ENCODE data around the gene CMBL. TPM values are rescaled to one million over a fixed set of nuclear protein-coding genes. Genes with fewer than 3 reads are reported as not detected.

Gene CMBL
- total RNA-seq, 1 donor from 2014 or later: 2.2 TPM

DNA sequence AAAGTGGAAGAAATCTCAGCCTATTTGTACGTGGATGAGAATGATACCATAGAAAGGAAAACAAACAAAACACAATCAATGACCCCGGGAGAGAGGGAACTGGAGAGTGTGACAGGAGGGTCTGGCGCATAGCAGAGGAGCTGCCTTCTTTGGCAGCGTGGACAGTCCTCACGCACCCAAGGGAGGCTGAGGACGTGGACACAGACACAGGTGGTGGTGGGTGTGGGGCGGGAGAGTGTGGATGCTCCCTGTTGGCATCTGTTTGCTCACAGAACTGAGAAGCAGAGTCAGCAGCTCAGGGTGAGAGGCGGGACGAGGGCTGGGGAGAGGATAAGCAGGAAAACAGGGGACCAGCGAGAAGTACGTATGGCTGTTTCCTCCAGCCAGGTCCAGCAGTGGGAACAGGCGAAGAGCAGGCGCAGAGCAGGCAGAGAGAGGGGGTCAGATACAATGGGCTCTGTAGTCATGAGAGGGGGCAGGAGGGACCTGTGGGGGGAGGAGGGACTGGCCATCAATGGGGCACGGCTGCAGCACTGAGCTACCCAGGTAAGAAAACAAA is 10.0 kb downstream of the CMBL start:
- Mint-ChIP-seq H3K4me3 (ENCODE audit: unreplicated experiment) (peak overlapping the region; percentile 4), H3K27ac (ENCODE audit: unreplicated experiment) (no peak overlapping the region), H3K27me3 (ENCODE audit: unreplicated experiment) (peaks cover 2% of the 10 kb centered on the region), H3K36me3 (ENCODE audit: unreplicated experiment) (peaks cover 3% of the 10 kb centered on the region), H3K4me1 (ENCODE audit: low read depth, unreplicated experiment) (peaks cover 6% of the 10 kb centered on the region), H3K9me3 (ENCODE audit: unreplicated experiment) (peaks cover 6% of the 10 kb centered on the region)
- peak; percentile 28 for DNase-seq
- no peak for TF ChIP-seq CTCF (IDR thresholded peaks at IDR 0.05; ENCODE audit: partially characterized antibody, unreplicated experiment)

- no peak for DNase-seq
- peaks cover 2% of the 10 kb centered on the region for H3K27me3 Mint-ChIP-seq (ENCODE audit: unreplicated experiment)
- TF ChIP-seq CTCF (IDR thresholded peaks at IDR 0.05; ENCODE audit: partially characterized antibody, unreplicated experiment): no peak
- H3K4me3 Mint-ChIP-seq (ENCODE audit: unreplicated experiment): no peak overlapping the region
- H3K4me1 Mint-ChIP-seq (ENCODE audit: low read depth, unreplicated experiment): peaks cover 6% of the 10 kb centered on the region
- no peak overlapping the region for H3K27ac Mint-ChIP-seq (ENCODE audit: unreplicated experiment)
- peaks cover 3% of the 10 kb centered on the region for H3K36me3 Mint-ChIP-seq (ENCODE audit: unreplicated experiment)
- peaks cover 9% of the 10 kb centered on the region for H3K9me3 Mint-ChIP-seq (ENCODE audit: unreplicated experiment)
Measured at GRCh38 chr5:10295619-10296326, 11.9 kb downstream of the CMBL start.

DNA sequence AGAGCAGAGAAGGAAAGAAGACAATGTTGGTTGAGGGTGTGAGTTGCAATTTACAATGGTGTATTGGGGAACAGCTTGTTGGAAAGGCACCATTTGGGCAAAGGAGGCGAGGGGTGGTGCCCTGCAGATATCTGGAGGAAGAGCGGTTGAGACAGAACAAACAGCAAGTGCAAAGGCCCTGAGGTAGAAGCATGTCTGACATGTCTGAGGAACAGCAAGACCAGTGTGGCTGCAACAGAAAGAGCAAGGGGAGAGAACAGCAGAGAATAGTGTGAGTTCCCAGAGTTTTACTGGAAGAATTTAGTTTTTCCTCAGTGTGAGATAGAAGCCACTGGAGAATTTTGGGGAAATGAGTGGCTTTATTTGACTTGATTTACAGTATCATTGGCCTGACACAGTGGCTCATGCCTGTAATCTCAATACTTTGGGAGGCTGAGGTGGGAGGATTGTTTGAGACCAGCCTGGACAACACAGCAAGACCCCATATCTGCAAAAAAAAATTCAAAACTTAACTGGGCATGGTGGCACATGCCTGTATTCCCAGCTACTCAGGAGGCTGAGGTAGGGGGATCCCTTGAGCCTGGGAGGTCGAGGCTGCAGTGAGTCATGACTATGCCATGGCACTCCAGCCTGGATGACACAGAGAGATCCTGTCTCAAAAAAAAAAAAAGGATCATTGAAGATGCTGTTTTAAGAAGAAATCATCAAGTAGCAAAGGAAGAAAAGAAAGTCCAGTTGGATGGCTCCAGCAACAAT is 13.6 kb downstream of the CMBL start:
- no peak for TF ChIP-seq CTCF (IDR thresholded peaks at IDR 0.05; ENCODE audit: partially characterized antibody, unreplicated experiment)
- Mint-ChIP-seq H3K27ac (ENCODE audit: unreplicated experiment) (no peak overlapping the region), H3K27me3 (ENCODE audit: unreplicated experiment) (peaks cover 2% of the 10 kb centered on the region)

GRCh38 chr5:10291692-10292339 is 15.9 kb downstream of the CMBL start:
- peaks cover 5% of the 10 kb centered on the region for H3K27me3 Mint-ChIP-seq (ENCODE audit: unreplicated experiment)
- H3K9me3 Mint-ChIP-seq (ENCODE audit: unreplicated experiment): peaks cover 9% of the 10 kb centered on the region
- H3K27ac Mint-ChIP-seq (ENCODE audit: unreplicated experiment): no peak overlapping the region
- no peak for TF ChIP-seq CTCF (IDR thresholded peaks at IDR 0.05; ENCODE audit: partially characterized antibody, unreplicated experiment)
- DNase-seq: no peak
- no peak overlapping the region for H3K4me3 Mint-ChIP-seq (ENCODE audit: unreplicated experiment)
- no peaks in the 10 kb centered on the region for H3K4me1 Mint-ChIP-seq (ENCODE audit: low read depth, unreplicated experiment)
- H3K36me3 Mint-ChIP-seq (ENCODE audit: unreplicated experiment): peaks cover 6% of the 10 kb centered on the region

More for the DNA sequence above, 13.6 kb downstream of the CMBL start:
- Mint-ChIP-seq H3K4me3 (ENCODE audit: unreplicated experiment) (no peak overlapping the region), H3K9me3 (ENCODE audit: unreplicated experiment) (peaks cover 9% of the 10 kb centered on the region), H3K36me3 (ENCODE audit: unreplicated experiment) (peaks cover 3% of the 10 kb centered on the region), H3K4me1 (ENCODE audit: low read depth, unreplicated experiment) (peaks cover 6% of the 10 kb centered on the region)
- DNase-seq: no peak

All from glutamatergic neuron (in vitro differentiated cells).